HTERT RPE-1 (cell line): ENCODE measurements around the gene CDC42SE2.

Experiments
- in situ Hi-C: fragments of 300-500 bp; cut with MboI; formaldehyde crosslinking; loops from 4 replicates; pipeline ENCODE4 v1.14.3; 2020; ENCODE audit warnings: low sequenced_read_pairs

Gene CDC42SE2, protein sequence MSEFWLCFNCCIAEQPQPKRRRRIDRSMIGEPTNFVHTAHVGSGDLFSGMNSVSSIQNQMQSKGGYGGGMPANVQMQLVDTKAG

DNA sequence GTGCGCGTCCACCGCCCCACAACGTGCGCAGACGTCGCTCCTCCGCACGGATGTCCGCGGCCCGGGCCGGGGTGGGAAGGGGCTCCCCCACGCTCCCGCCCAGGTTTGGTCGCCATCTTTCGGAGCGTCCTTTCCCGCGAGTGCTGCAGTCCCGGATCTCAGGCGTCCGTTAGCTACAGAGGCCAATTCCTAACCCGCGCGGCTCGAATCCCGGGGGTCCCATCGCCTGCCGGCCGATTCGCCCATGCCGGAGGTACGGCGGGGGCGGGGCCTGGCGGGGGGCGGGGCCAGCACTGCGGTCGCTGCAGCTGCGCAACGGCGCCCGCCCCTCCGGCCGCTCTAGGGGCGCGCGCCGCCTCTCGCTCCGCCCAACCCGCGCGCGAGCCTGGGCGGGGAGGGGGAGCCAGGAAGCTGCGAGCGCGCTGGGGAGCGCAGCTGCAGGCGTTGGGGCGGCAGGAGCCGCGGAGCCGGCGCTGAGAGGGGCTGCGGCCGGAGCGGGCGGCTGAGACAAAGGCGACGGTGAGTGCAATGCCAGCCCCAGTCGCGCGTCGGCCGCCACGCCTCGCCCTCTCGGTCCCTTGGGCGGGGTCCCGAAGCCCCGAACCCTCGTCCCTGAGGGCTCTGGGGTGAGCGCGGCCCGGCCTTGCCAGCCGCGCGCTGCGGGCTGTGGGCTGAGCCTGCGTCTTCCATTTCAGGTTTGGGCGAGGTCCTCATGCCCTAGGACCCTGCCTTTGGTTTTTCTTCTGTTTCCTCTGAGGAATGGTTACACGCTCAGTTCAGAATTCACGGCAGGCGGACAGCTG is at the start of gene CDC42SE2:
Gene CDC42SE2, plus strand, starts transcription at position 406 of the 803 bp plus-strand sequence. CDS start 95,441 bp downstream, outside the sequence.
- in situ Hi-C loops: no loop called here

DNA sequence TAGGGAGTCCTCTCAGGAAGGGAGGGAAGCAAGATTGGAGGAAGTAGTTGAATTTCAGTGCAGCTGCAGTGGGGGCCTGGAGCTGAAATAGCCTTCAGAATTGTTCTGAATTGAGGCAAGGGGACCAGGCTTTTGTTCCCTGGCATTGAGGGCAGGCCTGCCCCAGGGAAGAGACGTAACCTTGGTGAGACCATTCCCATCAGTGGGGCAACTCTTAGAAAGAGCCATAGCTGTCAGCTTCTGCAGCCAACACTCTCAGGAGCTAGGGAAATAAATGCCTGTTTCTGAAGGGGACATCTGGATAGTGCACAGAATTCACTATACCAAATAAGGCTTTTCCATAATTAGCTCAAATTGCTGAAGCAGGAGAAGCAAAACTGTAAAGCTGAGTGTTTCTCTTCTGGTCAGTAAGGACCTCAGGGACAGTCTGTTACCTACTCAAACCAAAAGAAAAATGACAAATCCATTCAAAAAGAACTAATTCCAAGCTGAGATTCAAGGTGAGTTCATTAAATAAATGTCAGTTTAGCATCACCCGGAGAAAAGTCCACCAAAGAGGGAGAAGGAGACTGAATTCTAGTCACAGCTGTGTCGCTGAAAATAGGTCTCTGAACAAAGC is 49.1 kb upstream of the CDC42SE2 start:
- in situ Hi-C loops: no loop called here

DNA sequence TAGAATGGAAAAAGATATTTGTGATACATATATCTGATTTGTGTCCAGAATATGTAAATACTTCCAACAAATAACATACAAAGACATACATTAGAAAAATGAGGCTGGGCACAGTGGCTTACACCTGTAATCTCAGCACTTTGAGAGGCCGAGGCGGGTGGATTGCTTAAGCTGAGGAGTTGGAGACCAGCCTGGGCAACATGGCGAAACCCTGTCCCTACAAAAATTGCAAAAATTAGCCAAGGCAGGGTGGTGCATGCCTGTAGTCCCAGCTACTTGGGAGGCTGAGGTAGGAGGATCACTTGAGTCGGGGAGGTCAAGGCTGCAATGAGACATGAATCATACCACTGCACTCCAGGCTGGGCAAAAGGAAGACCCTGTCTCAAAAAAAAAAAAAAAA is 46.1 kb upstream of the CDC42SE2 start:
- in situ Hi-C loops: no loop called here

DNA sequence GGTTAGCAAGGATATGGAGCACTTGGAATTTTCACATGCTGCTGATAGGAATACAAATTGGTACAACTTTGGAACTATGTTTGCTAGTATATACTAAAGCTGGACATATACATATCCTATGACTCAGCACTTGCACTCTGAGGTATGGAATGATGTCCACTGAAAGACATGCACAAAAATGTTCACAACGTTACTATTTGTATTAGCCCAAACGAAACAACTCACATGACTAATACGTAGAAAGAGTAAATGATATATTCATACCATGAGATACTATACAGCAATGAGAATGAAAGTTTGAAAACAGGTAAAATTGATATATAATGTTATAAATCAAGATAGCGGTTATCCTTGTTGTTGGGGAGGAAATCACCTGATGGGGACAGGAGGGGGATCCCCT is 45.5 kb upstream of the CDC42SE2 start:
- in situ Hi-C loops: no loop called here

DNA sequence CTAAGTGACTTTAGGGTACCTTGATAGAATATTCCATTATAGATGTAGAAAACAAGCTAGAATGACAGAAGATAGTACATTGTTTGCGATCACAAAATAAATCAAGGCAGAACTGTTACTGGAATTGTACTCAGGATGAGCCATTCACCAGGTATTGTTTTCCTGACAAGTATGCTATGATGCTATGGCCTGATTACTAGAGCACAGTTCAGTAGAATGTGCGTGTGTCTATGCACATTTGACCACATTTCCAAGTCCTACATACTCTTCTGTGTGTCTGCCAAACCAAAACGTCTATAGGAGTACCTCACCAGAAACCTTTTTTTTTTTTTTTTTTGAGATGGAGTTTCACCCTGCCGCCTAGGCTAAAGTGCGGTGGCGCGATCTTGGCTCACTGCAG is 43.3 kb upstream of the CDC42SE2 start:
- in situ Hi-C loops: no loop called here

- in situ Hi-C loops: no loop called here
These were observed 42.7 kb upstream of the CDC42SE2 start for GRCh38 chr5:131221008-131221703.

DNA sequence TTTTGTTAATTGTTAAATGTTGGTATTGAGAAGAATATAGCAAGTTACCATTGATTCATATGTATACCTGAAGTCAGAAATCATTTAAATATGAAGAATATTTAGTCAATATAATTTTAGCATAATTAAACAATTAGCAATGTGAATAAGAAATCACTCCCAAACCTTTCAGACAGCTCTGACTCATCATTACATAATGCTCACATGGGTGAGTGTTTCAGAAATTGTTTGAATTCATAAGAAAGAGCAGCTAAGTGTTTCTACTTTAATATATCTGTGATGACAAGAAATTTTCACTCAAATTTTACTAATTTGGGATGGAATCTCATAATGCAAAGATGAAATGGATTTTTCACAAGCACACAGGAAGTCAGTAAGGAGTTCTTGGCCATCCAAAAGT is 42.0 kb upstream of the CDC42SE2 start:
- in situ Hi-C loops: no loop called here

DNA sequence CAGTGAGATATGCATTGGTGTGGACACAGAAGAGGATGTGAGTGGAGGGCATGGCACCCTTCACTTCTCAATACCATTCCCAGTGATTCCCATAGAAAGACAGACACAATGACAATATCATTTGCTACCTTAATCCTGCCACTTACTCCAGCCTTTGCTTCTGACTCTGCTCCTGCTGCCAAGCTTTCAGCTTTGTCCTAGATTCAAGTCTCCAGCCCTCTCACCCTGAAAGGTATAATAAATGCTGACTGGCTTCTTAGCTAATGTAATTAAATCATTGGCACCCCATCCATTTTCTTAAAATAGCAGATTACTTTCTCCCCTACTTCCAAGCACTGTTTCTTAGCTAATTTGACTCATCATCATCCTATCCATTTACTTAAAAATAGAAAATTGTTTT is 41.1 kb upstream of the CDC42SE2 start:
- in situ Hi-C loops: no loop called here

DNA sequence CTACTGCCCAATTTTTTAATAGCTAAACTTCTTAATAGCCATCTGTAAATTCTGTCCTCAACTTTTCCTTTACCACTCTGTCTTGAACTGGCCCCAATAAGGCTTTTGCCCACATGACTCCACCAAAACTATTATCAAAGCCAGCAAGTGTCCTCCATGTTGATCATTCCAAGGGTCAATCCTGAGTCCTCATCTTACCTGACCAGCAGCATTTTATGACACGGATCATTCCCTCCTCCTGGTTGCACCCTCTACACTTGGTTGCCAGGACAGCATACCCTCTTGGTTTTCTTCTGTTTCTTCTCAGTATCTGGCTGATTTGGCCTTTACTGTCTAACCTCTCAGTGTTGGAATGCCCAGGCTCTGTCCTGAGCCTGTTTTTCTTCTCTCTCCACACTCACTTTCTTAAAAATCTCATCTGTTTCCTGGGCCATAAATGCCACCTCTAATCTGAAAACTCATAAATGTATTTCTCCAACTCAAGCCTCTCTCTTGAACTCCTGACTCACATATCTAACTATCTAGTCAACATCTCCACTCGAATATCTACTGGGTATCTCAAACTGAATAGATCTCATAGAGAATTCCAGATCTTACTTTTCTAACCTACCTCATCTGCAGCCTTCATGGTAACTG is 40.0 kb upstream of the CDC42SE2 start:
- in situ Hi-C loops: no loop called here

- in situ Hi-C loops: no loop called here
These were observed 39.3 kb upstream of the CDC42SE2 start for GRCh38 chr5:131224387-131225201.

GRCh38 chr5:131225282-131225974 is 38.4 kb upstream of the CDC42SE2 start:
- in situ Hi-C loops: no loop called here

DNA sequence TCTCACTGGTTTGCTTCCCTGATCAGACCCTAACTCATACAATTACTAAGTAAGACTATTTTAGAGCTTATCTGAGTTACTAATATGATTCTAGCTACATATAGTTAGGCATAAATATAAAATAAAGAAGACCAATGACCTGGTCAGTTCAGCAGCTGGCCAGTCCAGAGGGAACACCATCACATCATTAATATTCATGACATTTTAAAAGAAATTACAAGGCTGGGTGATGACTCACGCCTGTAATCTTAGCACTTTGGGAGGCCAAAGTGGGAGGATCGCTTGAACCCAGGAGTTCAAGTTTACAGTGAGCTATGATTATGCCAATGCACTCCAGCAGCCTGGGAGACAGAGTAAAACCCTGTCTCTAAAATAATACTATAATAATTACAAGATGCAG is 37.0 kb upstream of the CDC42SE2 start:
- in situ Hi-C loops: no loop called here

DNA sequence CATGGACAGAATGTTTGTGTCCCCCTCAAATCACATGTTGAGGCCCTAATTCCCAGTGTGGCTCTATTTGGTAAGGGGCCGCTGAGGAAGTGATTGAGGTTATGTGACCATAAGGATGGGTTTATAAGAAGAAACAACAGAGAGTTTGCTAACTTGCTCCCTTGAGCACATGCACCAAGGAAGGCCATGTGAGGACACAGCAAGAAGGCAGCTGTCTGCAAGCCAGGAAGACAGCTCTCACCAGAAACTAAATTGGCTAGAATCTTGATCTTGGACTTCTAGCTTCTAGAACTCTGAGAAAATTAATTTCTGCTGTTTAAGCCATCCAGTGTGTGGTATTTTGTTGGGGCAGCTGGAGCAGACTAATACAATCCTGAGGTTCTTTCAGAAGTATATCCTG is 35.2 kb upstream of the CDC42SE2 start:
- in situ Hi-C loops: no loop called here

DNA sequence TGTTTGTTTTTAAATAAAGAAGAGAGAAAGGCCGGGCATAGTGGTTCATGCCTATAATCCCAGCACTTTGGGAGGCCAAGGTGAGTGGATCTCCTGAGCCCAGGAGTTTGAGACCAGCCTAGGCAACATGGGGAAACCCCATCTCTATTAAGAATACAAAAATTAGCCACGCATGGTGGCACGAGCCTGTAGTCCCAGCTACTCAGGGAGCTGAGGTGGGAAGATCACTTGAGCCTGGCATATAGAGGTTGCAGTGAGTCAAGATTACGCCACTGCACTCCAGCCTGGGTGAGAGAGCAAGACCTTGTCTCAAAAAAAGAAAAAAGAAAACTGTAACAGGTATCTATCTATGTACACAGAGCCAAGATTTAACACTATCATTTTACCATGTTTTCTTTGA is 34.2 kb upstream of the CDC42SE2 start:
- in situ Hi-C loops: no loop called here

DNA sequence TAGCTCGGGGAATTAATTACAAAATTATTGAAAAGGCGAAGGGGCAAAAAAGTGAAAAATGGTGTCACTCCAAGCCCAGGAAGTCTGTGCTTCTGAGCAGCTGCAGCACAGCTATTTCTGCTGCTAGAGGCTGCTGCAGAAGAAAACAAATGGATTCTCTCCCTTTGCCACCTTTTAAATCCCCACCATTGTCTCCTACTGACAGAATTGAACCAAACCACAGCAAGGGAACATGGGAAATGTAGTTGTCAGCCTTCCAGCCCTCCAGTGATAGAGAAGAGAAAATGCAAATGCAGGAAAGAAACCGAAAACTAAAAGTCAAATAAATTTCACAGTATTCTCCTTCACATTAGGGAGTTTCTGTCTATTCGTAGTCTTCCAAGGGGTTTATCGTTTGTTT is 33.4 kb upstream of the CDC42SE2 start:
- in situ Hi-C loops: no loop called here

GRCh38 chr5:131239686-131240085 is 24.2 kb upstream of the CDC42SE2 start:
- in situ Hi-C loops: no loop called here

DNA sequence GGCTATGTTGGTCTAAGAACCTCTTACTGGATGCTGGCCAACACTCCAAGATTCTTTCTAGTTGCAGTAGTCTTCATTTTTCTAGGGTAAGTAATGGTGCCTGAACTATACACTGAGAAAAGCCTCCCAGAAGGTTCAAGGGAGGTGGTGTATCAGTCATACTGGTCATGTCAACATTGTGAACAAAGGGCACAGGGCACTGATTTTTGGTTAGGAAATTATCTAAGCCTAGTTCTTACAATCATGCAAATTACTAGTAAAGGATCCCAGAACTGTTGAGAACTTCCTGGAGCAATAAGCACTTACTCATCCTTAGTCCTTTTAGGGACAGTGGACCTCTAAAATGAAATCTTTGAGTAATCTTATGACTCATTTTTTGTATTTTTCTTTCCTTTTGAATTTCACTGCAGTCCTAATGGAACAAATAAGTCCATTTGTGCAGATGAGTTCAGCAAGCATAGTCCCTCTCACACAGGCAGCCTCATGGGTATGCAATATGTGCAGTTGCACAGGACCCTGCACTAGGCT is 21.1 kb upstream of the CDC42SE2 start:
- in situ Hi-C loops: no loop called here

GRCh38 chr5:131245312-131245711 is 18.5 kb upstream of the CDC42SE2 start:
- in situ Hi-C loops: no loop called here

DNA sequence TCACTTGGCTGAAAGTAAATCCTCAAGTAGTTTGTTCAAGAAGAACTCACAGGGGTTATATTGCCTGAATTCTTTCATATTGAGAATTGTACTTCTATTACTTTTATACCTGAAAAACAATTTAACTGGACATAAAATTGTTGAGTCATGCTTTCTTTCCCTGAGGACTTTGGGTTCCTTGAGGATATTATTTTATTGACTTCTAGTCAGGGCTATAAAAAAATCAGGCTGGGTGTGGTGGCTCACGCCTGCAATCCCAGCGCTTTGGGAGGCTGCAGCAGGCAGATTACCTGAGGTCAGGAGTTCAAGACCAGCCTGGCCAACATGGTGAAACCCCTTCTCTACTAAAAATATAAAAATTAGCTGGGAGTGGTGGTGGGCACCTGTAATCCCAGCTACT is 17.9 kb upstream of the CDC42SE2 start:
- in situ Hi-C loops: no loop called here

GRCh38 chr5:131246504-131246903 is 17.3 kb upstream of the CDC42SE2 start:
- in situ Hi-C loops: no loop called here
